Measurements from ENCODE around the gene SMPD3.

The SMPD3 gene

DNA sequence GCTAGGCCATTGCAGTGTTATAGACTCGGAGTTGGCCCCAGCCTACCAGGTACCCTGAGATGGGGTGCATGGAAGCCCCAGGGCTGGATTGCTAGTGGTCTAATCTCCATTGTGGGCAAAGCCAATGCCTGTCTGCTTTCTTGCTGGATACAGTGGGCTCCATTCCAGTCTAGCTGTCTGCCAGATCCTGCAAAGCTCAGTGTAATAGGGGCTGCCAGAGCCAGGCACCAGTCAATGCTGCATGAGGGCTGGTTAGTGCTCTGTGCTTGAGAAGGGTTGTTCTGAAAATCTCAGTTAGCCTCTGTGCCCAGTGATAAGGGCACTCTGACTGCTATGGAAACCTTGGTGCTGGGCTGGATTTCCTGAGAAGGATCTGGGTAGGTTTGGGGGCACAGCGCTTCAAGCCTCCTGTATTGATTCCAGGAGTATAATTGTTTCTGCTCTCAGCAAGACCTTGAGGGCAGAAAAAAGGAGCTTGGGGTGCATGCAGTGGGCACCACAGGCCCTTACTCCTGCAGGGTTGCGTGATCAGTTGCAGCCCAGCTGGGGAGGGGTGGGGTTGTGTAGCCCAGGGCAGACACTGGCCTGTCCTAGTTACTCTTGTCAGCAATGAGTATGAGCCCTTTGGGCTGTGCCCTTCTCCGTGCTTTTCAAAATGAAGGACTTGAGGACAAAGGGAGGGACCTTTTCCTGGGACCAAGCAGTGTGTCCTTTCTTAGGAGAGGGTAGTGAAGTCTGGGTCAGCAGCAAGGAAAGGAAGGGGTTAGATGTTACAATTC, 19.0 kb downstream of the SMPD3 start:
- H3K27me3 ChIP-seq (replicated peaks; ENCODE audit: control insufficient read depth, insufficient read depth, low read length): no peaks in the 10 kb centered on the region
- no peaks in the 10 kb centered on the region for H3K36me3 ChIP-seq (ENCODE audit: control insufficient read depth, insufficient read depth, low read length)
- TF ChIP-seq, protein P1, sequence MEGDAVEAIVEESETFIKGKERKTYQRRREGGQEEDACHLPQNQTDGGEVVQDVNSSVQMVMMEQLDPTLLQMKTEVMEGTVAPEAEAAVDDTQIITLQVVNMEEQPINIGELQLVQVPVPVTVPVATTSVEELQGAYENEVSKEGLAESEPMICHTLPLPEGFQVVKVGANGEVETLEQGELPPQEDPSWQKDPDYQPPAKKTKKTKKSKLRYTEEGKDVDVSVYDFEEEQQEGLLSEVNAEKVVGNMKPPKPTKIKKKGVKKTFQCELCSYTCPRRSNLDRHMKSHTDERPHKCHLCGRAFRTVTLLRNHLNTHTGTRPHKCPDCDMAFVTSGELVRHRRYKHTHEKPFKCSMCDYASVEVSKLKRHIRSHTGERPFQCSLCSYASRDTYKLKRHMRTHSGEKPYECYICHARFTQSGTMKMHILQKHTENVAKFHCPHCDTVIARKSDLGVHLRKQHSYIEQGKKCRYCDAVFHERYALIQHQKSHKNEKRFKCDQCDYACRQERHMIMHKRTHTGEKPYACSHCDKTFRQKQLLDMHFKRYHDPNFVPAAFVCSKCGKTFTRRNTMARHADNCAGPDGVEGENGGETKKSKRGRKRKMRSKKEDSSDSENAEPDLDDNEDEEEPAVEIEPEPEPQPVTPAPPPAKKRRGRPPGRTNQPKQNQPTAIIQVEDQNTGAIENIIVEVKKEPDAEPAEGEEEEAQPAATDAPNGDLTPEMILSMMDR (IDR thresholded peaks at IDR 0.05; ENCODE audit: insufficient read depth, low read length, poor library complexity, severe bottlenecking): no peak
- no peak for DNase-seq (ENCODE audit: extremely low read depth, insufficient read length)
- no peak overlapping the region for H3K4me3 ChIP-seq (replicated peaks; ENCODE audit: low read depth, low read length)

DNA sequence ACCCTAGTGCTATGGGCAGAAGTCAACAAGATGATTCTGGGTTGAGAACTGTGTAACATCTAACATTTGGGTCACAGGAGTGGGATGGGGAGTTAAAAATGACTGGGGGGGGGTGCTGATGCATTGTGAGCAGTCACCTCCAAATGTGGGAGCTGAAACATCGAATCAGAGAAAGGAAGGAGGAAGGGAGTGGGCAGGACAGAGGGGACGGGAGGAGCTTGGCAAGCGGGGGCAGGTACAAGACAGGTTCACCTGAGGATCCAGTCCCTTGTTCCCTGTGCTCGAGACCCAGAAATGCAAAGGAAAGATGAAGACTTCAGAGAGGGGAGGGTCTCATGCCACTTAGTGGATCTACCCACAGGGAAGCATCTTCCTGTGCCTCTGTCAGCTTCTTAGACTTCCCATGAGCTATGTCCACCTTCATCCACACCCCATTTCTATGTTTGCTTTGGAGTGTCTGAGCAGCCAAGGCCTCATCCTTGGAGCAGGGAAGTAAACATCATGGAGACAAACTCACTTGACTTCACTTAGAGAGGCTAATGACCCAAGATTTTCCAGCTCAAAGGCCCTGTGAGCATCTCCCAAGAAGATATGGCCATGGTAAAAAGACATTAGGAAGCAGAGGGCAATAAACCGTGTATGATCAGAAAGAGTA, 20.5 kb downstream of the SMPD3 start:
- Histone ChIP-seq H3K27me3 (replicated peaks; ENCODE audit: control insufficient read depth, insufficient read depth, low read length) (no peaks in the 10 kb centered on the region), H3K36me3 (ENCODE audit: control insufficient read depth, insufficient read depth, low read length) (no peaks in the 10 kb centered on the region), H3K4me3 (replicated peaks; ENCODE audit: low read depth, low read length) (no peak overlapping the region)
- DNase-seq (ENCODE audit: extremely low read depth, insufficient read length): no peak
- TF ChIP-seq, protein P1 (IDR thresholded peaks at IDR 0.05; ENCODE audit: insufficient read depth, low read length, poor library complexity, severe bottlenecking): no peak

DNA sequence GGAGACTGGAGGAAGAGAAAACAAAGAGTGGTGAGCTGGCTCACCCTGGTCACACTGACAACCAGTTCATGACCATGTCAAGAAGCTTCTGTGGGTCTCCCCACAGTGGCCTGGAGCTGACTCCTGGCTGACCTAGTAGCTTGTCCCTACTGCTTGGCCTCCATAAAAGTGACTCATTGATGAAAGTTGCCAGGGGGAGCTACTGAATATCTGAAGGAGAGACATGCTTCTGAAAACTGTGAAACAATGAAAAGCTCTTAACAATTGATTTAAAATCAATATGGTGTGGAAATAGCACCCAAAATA, 22.0 kb downstream of the SMPD3 start:
- Histone ChIP-seq H3K36me3 (ENCODE audit: control insufficient read depth, insufficient read depth, low read length) (no peaks in the 10 kb centered on the region), H3K4me3 (replicated peaks; ENCODE audit: low read depth, low read length) (no peak overlapping the region), H3K27me3 (replicated peaks; ENCODE audit: control insufficient read depth, insufficient read depth, low read length) (no peaks in the 10 kb centered on the region)
- TF ChIP-seq, protein P1 (IDR thresholded peaks at IDR 0.05; ENCODE audit: insufficient read depth, low read length, poor library complexity, severe bottlenecking): no peak
- no peak for DNase-seq (ENCODE audit: extremely low read depth, insufficient read length)

DNA sequence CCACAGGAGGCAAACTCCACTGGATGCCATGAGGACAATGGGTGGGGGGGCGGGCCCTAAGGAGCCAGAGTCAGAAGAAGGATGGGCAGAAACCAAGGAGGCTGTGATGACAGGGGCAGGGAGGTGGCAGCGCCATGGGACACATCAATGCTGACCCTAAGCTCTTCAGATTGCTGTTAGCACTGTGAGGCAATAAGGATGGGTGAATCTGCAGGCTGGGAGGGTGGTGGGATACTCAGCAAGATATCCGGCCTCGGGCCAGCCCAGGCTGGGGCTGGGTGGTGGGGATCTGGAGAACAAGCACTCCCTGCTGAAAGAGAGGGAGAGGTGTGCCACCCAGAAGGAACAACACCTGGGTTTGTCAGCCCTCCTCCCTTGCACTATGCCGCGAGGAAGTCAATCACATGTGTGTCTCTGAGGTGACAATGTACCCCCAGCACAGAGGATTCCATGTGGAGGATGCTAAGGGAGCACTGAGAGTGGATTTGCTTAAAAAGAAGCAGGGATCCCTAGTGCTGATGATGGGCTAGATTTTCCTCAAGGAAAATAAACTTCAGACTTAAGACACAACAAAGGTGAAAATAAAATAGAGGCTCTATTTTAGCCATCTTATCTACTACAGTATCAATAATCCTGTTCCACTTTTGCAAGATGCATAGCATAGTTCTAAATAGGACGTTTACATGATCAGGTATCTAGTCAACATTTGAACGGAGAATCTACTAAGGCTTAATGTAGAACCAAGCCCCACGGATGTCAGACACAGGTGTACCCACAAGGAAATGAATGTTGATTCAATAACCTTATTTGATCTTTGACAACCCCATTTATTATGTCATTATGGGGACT, 22.6 kb downstream of the SMPD3 start:
- TF ChIP-seq, protein P1 (IDR thresholded peaks at IDR 0.05; ENCODE audit: insufficient read depth, low read length, poor library complexity, severe bottlenecking): no peak

DNA sequence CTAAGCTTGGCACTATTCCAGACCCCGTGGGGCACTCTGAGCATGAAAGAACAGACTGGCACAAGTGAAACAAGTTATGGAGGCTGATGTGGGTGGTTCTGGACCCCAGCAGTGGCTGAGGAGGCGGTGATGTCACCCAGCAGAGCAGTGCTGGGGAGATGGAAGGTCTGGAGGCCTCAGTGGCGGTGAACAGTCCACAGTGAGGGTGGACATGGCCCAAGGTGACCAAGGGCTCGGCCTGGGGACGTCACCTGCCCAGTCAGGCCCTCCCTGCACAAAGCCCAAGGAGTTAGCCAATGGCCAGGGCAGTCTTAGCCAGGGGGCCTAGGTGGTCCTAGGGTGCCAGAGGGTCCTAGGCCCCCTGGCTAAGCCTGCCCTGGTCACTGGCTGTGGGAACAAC, 24.5 kb downstream of the SMPD3 start:
- Histone ChIP-seq H3K36me3 (ENCODE audit: control insufficient read depth, insufficient read depth, low read length) (no peaks in the 10 kb centered on the region), H3K27me3 (replicated peaks; ENCODE audit: control insufficient read depth, insufficient read depth, low read length) (no peaks in the 10 kb centered on the region), H3K4me3 (replicated peaks; ENCODE audit: low read depth, low read length) (no peak overlapping the region)
- DNase-seq (ENCODE audit: extremely low read depth, insufficient read length): no peak
- TF ChIP-seq, protein P1 (IDR thresholded peaks at IDR 0.05; ENCODE audit: insufficient read depth, low read length, poor library complexity, severe bottlenecking): no peak

More for the DNA sequence above, 22.6 kb downstream of the SMPD3 start:
- Histone ChIP-seq H3K4me3 (replicated peaks; ENCODE audit: low read depth, low read length) (no peak overlapping the region), H3K27me3 (replicated peaks; ENCODE audit: control insufficient read depth, insufficient read depth, low read length) (no peaks in the 10 kb centered on the region), H3K36me3 (ENCODE audit: control insufficient read depth, insufficient read depth, low read length) (no peaks in the 10 kb centered on the region)
- no peak for DNase-seq (ENCODE audit: extremely low read depth, insufficient read length)

Measured in GM06990 (cell line).